ENCODE results near the gene ARHGEF1.

The ARHGEF1 gene

GRCh38 chr19:41918653-41919244 lies 35.8 kb downstream of the ARHGEF1 start:
- no peak for DNase-seq (ENCODE audit: low spot score)

- DNase-seq (ENCODE audit: low spot score) = no peak
These were observed 37.1 kb downstream of the ARHGEF1 start for GRCh38 chr19:41919948-41920712.

- DNase-seq (ENCODE audit: low spot score) = no peak
These were observed 38.0 kb downstream of the ARHGEF1 start for GRCh38 chr19:41920882-41921576.

GRCh38 chr19:41921577-41922576 lies 38.9 kb downstream of the ARHGEF1 start:
- no peak for DNase-seq (ENCODE audit: low spot score)

- DNase-seq (ENCODE audit: low spot score) = no peak
These were observed 39.6 kb downstream of the ARHGEF1 start for GRCh38 chr19:41922585-41922984.

- DNase-seq (ENCODE audit: low spot score) = no peak
These were observed 40.2 kb downstream of the ARHGEF1 start for GRCh38 chr19:41923045-41923788.

- no peak for DNase-seq (ENCODE audit: low spot score)
These were observed 41.5 kb downstream of the ARHGEF1 start for GRCh38 chr19:41924151-41925145.

GRCh38 chr19:41925208-41926003 lies 42.4 kb downstream of the ARHGEF1 start:
- DNase-seq (ENCODE audit: low spot score) = no peak

- DNase-seq (ENCODE audit: low spot score) = no peak
These were observed 43.2 kb downstream of the ARHGEF1 start for GRCh38 chr19:41926028-41926762.

- DNase-seq (ENCODE audit: low spot score) = no peak
These were observed 43.9 kb downstream of the ARHGEF1 start for GRCh38 chr19:41926763-41927496.

- no peak for DNase-seq (ENCODE audit: low spot score)
These were observed 44.7 kb downstream of the ARHGEF1 start for GRCh38 chr19:41927497-41928192.

GRCh38 chr19:41928221-41928683 lies 45.3 kb downstream of the ARHGEF1 start, which contains the start of gene ERFL:
ERFL (minus strand) TSS chr19:41928449; CDS start chr19:41912919, 15,530 bp downstream.
- DNase-seq (ENCODE audit: low spot score) = peak; percentile 77

GRCh38 chr19:41928754-41929535 lies 46.0 kb downstream of the ARHGEF1 start:
- no peak for DNase-seq (ENCODE audit: low spot score)

GRCh38 chr19:41929536-41930071 lies 46.6 kb downstream of the ARHGEF1 start:
- DNase-seq (ENCODE audit: low spot score) = no peak

GRCh38 chr19:41930322-41930722 lies 47.3 kb downstream of the ARHGEF1 start:
- DNase-seq (ENCODE audit: low spot score) = no peak

All from LoVo (cell line).